Activated CD4-positive, alpha-beta T cell treated with anti-CD3 and anti-CD28 coated beads, Interleukin-2, amount 10 ng/mL, durations not matched to agents 7 days and 5 days (primary cell): ENCODE results near the gene PYGB. TPM values are rescaled to one million over a fixed set of nuclear protein-coding genes. Genes with fewer than 3 reads are reported as not detected.
A peak's percentile ranks its signal among the peaks of the same experiment; 100 is the strongest.

Source experiments
- CTCF ChIA-PET: fragments of 350-600 bp; sonication (Branson Sonifier 250); formaldehyde crosslinking; loops from one replicate; lab custom pipeline; 2021; ENCODE audit warnings: antibody characterized with exemption; lab: Charles Lee
- POLR2A ChIA-PET: fragments of 350-600 bp; sonication (Branson Sonifier 250); formaldehyde crosslinking; loops from one replicate; lab custom pipeline; 2021; ENCODE audit warnings: antibody characterized with exemption; lab: Charles Lee
- DNase-seq: peaks from one replicate; pipeline ENCODE4 v3.0.0-alpha.2; 2020
- H3K27ac Mint-ChIP-seq: one replicate; pipeline ENCODE4 v1.8.0; 2021; ENCODE audit warnings: mild to moderate bottlenecking, moderate library complexity, mixed read lengths
- H3K27me3 Mint-ChIP-seq: one replicate; pipeline ENCODE4 v1.8.0; 2021; ENCODE audit warnings: mixed read lengths
- H3K36me3 Mint-ChIP-seq: one replicate; pipeline ENCODE4 v1.8.0; 2021; ENCODE audit warnings: low read depth, mixed read lengths
- H3K4me1 Mint-ChIP-seq: one replicate; pipeline ENCODE4 v1.8.0; 2021; ENCODE audit warnings: mixed read lengths
- H3K4me3 Mint-ChIP-seq: one replicate; pipeline ENCODE4 v1.8.0; 2021; ENCODE audit warnings: mild to moderate bottlenecking, moderate library complexity, mixed read lengths
- H3K9me3 Mint-ChIP-seq: one replicate; pipeline ENCODE4 v1.8.0; 2021; ENCODE audit warnings: mixed read lengths
- total RNA-seq, 2 experiments: library from RNA; stranded (reverse); gene quantifications; one replicate each; pipeline ENCODE4 v1.2.3, GENCODE V29; 2021

PYGB gene
- total RNA-seq, 2 experiments from 2014 or later = 28.7 to 30.2 TPM

DNA sequence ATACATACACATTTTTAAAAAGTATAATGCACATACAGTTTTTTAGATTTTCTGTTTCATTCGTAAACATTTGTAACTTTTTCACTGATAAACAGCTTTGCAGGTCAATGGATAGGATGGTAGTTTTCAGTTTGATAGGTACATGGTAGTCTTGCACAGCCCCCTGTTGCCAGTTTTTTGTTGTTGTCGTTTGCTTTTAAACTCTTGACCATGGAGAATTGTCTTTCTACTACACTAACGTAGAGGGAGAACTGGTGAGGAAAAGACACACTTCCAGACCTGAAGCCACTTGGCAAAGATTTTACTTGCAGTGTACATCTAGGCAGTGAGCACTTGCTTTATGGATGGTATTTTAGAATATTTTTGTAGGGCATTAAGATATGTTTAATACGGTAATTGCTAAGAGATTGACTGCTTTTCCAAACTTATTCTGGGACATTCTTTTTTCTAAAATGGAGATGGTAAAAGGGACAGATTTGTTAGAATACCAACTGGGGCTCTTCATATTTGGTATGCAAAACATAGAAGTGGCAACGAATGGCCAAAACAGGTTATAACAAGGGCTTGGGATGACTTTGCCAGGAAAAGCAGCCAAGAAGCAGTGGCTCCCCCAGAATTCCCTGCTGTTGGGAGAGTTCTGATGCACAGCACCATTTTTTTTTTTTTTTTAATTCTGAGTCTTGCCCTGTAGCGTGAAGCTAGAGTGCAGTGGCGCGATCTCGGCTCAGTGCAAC lies 1.5 kb downstream of the PYGB start:
- H3K36me3 Mint-ChIP-seq = peaks cover 9% of the 10 kb centered on the region
- peaks cover 43% of the 10 kb centered on the region for H3K4me1 Mint-ChIP-seq
- H3K27ac Mint-ChIP-seq = peak overlapping the region; percentile 71

DNA sequence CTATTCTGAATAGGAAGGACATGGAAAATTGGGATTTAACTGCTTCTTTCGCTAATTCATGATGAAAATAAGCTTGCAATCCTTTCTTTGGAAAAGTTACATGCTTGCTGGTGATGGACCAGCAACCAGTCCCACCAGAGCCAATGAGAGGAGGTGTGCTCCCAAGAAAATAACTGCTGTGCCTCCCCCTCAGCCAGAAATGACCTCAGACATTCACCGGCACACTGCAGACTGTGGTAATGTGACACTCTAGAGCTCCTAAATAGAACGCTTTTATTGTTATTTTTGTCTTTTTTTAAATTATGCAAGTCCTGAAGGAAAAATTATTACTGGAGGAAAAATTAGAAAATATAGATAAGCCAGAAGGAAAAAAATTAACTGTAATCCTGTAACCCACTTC lies 2.6 kb downstream of the PYGB start:
- H3K36me3 Mint-ChIP-seq = peaks cover 9% of the 10 kb centered on the region
- no peak overlapping the region for H3K27ac Mint-ChIP-seq
- CTCF ChIA-PET = interaction anchor here (0.9 to 1.4 kb wide), 3 partner anchors 15 to 1223 kb away, joined by 3 to 5 read pairs (median 3); no protein-coding TSS in a partner anchor
- DNase-seq = no peak
- POLR2A ChIA-PET = no interaction called here
- no peaks in the 10 kb centered on the region for H3K9me3 Mint-ChIP-seq
- H3K27me3 Mint-ChIP-seq = peaks cover 9% of the 10 kb centered on the region
- no peak overlapping the region for H3K4me3 Mint-ChIP-seq
- peaks cover 45% of the 10 kb centered on the region for H3K4me1 Mint-ChIP-seq

More for the DNA sequence above, 1.5 kb downstream of the PYGB start:
- no peak for DNase-seq
- peak overlapping the region; percentile 81 for H3K4me3 Mint-ChIP-seq
- ChIA-PET CTCF (interaction anchor here (0.7 to 1.4 kb wide), 4 partner anchors 15 to 1222 kb away, joined by 3 to 5 read pairs (median 3); no protein-coding TSS in a partner anchor), POLR2A (interaction anchor here (0.6 kb wide), 1 partner anchor 112 kb away, joined by 3 read pairs; no protein-coding TSS in a partner anchor)
- peaks cover 9% of the 10 kb centered on the region for H3K27me3 Mint-ChIP-seq
- no peaks in the 10 kb centered on the region for H3K9me3 Mint-ChIP-seq

DNA sequence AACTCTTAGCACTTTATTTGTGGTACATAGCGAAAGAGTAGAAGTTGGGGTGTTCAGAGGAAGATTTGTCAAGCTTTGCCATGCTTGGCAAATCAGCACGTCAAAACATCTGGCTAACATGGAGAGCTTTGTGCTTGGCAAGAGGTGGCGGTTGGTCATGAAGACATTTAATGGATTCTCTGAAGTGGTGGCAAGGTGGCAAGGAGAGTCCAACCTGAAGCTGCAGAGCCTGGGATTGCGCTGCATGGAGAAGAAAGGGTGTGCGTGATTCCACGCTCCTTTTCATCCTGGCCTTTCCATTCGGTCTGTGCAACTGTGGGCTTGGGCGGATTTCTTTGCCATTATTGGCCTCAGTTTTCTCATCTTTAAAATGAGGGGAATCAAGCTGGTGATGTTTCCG lies 3.1 kb downstream of the PYGB start:
- ChIA-PET CTCF (interaction anchor here (0.6 to 2.0 kb wide), 5 partner anchors 10 to 1086 kb away, joined by 3 to 8 read pairs (median 4); no protein-coding TSS in a partner anchor), POLR2A (no interaction called here)
- Mint-ChIP-seq H3K27me3 (peaks cover 9% of the 10 kb centered on the region), H3K36me3 (peaks cover 9% of the 10 kb centered on the region), H3K4me1 (peaks cover 45% of the 10 kb centered on the region), H3K4me3 (no peak overlapping the region), H3K27ac (no peak overlapping the region), H3K9me3 (no peaks in the 10 kb centered on the region)
- DNase-seq = no peak

DNA sequence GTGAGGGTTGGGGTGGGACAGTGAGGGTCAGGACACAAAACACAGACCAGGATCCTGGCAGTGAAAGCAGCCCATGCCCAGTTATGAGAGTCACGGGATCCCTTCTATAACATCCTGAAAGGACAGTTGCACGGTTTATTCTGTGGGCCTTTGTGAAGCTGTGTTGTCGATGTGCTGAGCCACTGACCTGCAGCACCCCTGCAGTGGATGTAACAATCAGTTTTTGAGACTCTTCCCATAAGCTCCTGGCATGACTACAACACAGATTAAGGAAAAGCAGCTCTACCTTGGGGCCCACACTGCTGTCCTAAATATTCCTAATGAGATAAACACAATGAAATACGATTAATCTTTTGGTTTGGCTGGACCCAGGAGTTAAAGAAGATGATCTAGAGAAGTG lies 3.7 kb downstream of the PYGB start:
- no peak for DNase-seq
- peaks cover 4% of the 10 kb centered on the region for H3K27me3 Mint-ChIP-seq
- peaks cover 45% of the 10 kb centered on the region for H3K4me1 Mint-ChIP-seq
- H3K36me3 Mint-ChIP-seq = peaks cover 9% of the 10 kb centered on the region
- no peaks in the 10 kb centered on the region for H3K9me3 Mint-ChIP-seq
- H3K4me3 Mint-ChIP-seq = no peak overlapping the region
- ChIA-PET CTCF (interaction anchor here (0.6 to 2.0 kb wide), 4 partner anchors 9 to 1086 kb away, joined by 3 to 8 read pairs (median 4); no protein-coding TSS in a partner anchor), POLR2A (no interaction called here)
- no peak overlapping the region for H3K27ac Mint-ChIP-seq

DNA sequence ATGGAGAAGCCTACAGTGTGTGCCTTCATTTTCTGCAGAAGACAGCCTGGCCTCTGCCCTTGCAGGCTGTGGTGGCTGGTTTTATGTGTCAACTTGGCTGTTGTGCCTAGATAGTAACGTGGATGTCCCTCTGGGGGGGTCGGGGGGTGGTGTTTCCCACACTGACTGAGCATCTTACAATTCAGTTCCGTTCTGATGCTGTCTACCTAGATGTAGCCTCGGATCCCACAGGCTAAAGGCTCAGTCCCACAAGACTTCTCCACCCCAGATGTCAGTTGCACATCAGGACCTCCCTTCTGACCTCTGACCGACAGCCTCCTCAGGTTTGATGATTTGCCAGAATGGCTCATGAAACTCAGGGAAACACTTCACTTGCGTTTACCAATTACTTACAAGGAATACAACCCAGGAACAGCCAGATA lies 4.4 kb downstream of the PYGB start:
- H3K27ac Mint-ChIP-seq = no peak overlapping the region
- H3K27me3 Mint-ChIP-seq = no peaks in the 10 kb centered on the region
- H3K4me1 Mint-ChIP-seq = peaks cover 39% of the 10 kb centered on the region
- CTCF ChIA-PET = interaction anchor here (1.0 to 2.0 kb wide), 2 partner anchors 9 to 29 kb away, joined by 4 to 8 read pairs; no protein-coding TSS in a partner anchor
- DNase-seq = no peak
- peaks cover 9% of the 10 kb centered on the region for H3K36me3 Mint-ChIP-seq
- no peaks in the 10 kb centered on the region for H3K9me3 Mint-ChIP-seq
- H3K4me3 Mint-ChIP-seq = no peak overlapping the region
- POLR2A ChIA-PET = no interaction called here

DNA sequence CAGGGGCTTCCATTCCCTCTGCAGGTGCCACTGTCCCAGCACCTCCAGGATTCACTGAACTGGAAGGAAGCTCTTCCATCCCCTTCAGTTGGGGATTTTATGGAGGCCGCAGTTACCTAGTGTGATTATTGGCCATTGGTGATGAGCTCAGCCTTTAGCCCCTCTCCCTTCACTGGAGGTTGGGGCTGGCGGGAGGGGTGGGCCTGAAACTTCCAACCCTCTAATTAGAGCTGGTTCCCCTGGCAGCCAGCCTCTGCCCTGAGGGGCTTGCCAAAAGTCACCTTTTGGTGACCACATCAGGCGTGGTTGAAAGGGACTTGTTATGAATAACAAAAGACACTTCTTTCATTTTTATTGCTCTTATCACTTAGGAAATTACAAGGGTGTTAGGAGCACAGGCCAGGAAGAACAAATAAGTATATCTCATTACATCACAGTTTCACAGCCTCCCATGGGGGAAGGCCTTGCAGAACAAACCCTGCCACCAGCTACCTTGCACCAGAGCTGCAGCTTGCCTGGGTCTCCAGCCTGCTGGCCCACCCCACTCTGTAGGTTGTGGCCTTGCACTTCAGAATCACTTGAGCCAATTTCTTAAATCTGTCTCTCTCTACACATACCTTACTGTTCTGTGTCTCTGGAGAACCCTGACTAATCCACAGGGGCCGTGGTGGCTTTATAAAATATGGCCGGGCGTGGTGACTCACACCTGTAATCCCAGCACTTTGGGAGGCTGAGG lies 5.0 kb downstream of the PYGB start:
- DNase-seq = no peak
- Mint-ChIP-seq H3K36me3 (peaks cover 9% of the 10 kb centered on the region), H3K9me3 (no peaks in the 10 kb centered on the region), H3K4me3 (no peak overlapping the region), H3K27ac (no peak overlapping the region), H3K27me3 (no peaks in the 10 kb centered on the region), H3K4me1 (peaks cover 39% of the 10 kb centered on the region)
- POLR2A ChIA-PET = no interaction called here
- CTCF ChIA-PET = interaction anchor here (2.0 kb wide), 1 partner anchor 28 kb away, joined by 8 read pairs; no protein-coding TSS in a partner anchor

DNA sequence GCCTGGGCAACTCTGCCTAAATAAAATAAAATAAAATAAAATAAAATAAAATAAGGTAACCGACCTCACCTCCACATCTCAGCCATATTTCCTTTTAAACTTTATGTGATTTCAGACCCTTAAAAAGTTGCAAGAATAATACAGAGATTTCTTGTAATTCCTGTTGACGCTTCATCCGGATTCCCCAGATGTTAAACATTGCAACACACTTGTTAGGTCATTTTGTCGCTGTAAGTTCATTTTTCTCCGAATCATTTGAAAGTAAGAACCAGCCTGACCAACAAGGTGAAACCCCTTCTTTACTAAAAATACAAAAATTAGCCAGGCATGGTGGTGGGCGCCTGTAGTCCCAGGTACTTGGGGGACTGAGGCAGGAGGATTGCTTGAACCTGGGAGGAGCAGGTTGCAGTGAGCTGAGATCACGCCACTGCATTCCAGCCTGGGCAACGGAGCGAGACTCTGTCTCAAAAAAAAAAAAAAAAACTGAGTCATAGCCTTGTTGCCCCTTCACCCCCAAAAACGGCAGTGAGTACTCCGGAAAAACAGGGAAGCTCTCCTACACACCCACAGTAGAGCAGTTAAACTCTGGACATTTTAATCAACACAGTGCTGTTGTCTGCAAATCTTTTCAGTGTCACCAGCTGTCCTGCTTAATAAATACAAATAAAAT lies 5.9 kb downstream of the PYGB start:
- peaks cover 9% of the 10 kb centered on the region for H3K36me3 Mint-ChIP-seq
- CTCF ChIA-PET = no interaction called here
- H3K27me3 Mint-ChIP-seq = no peaks in the 10 kb centered on the region
- H3K9me3 Mint-ChIP-seq = no peaks in the 10 kb centered on the region
- POLR2A ChIA-PET = no interaction called here
- DNase-seq = no peak
- peaks cover 44% of the 10 kb centered on the region for H3K4me1 Mint-ChIP-seq
- H3K27ac Mint-ChIP-seq = peak overlapping the region; percentile 19
- no peak overlapping the region for H3K4me3 Mint-ChIP-seq

DNA sequence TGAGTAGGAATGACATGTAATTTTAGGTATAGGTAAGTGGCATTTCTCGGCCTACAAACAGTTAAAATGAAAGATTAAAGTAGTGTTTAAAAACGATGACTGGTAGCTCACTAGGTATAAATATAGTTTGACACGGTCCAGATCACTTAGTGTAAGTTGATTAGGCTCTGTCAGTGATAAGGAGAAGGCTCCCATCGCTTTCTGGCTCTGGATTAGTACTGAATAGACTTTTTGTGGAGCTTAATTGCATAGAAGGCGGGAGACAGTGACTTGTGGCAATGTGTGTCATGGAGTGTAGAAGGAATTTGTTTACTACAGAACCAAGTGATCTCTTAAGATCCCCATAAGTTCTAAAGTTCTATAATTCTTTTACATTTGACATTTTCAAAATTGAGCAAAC lies 6.7 kb downstream of the PYGB start:
- CTCF ChIA-PET = no interaction called here
- Mint-ChIP-seq H3K4me1 (peaks cover 43% of the 10 kb centered on the region), H3K27me3 (no peaks in the 10 kb centered on the region), H3K36me3 (peaks cover 14% of the 10 kb centered on the region), H3K9me3 (no peaks in the 10 kb centered on the region), H3K4me3 (no peak overlapping the region), H3K27ac (no peak overlapping the region)
- POLR2A ChIA-PET = no interaction called here
- DNase-seq = no peak

DNA sequence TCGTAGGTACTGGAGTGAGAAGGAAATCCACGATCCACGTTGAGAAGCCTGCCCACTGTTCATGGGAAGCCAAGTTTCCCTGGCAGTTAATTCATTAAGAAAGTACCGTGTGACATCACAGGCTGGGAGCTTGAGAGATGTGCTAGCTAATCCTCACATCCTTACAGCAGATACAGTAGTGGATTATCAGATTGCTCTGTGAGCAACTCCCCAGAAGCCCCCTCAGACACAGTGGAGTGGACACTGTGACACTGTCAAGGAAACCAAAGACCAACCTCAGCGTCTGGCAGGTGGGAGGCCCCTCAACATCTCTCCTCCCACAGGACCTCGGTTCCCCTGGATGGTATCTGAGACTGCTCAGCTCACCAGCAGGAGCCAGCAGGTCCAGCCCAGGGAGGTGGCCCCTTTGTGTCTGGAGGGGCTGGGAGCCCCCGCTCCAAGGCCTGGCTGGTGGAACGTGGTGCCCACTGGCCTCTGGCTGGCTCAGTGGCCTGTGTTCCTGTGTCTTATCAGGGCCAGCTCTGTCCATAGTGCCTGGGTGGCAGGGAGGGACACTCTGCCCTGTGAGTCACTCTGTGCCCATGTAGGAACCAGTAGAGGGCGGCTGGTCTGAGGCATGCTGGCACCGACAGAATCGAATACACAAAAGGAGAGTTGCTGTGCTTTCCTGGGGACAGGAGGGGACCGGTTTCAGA lies 7.2 kb downstream of the PYGB start:
- Mint-ChIP-seq H3K9me3 (no peaks in the 10 kb centered on the region), H3K4me1 (peaks cover 45% of the 10 kb centered on the region), H3K27me3 (no peaks in the 10 kb centered on the region), H3K4me3 (no peak overlapping the region), H3K27ac (no peak overlapping the region), H3K36me3 (peaks cover 19% of the 10 kb centered on the region)
- no peak for DNase-seq
- ChIA-PET CTCF (no interaction called here), POLR2A (no interaction called here)

DNA sequence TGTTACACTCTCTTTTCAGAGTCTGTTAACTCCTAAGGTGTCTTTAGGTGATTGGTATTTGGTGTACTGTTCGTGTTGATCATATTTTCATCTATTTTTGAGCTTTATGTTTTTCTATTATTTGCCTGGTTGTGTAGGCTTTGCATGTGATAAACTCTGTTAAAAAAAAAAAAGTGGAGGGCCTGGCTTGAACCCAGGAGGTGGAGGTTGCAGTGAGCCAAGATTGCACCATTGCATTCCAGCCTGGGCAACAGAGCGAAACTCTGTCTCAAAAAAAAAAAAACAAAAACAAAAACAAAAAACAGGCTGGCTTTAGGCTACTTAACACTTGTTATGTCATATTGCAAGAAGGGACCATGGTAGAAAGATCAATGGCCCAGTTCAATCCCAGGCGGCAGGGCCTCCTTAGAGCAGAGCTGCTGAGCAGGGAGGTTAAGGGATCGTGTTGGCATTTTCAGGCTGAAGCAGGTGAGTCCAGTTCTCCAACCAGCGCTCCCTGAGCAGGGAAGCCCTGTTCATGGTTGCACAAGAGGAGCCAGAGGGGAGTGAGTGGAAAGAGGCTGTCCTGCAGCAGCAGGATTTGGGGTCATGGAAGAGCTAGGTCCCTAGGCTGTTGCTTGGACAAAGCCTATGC lies 8.5 kb downstream of the PYGB start:
- CTCF ChIA-PET = no interaction called here

DNA sequence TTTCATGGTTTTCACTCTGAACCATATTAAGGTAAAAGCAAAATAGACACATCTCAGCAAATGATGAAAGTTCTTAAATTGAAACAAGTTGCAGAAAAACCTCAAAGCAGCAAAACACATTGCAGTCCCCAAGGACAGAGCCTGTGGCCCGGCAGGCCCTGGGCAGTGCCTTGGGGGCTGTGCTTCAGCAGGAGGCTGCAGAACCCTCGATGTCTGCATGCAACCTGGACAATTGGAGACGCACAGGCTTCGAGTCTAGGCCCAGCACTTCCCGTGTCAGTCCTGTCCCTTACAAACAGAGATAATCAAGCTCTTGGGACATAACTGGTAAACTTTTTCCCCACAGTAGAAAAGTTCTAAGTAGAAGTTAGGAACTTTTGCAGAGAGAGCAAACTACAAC lies 9.2 kb downstream of the PYGB start:
- peaks cover 46% of the 10 kb centered on the region for H3K4me1 Mint-ChIP-seq
- CTCF ChIA-PET = no interaction called here

More for the DNA sequence above, 8.5 kb downstream of the PYGB start:
- H3K36me3 Mint-ChIP-seq = peaks cover 24% of the 10 kb centered on the region
- no peak overlapping the region for H3K4me3 Mint-ChIP-seq
- H3K27me3 Mint-ChIP-seq = no peaks in the 10 kb centered on the region
- no peak overlapping the region for H3K27ac Mint-ChIP-seq
- DNase-seq = no peak
- POLR2A ChIA-PET = no interaction called here
- no peaks in the 10 kb centered on the region for H3K9me3 Mint-ChIP-seq
- H3K4me1 Mint-ChIP-seq = peaks cover 46% of the 10 kb centered on the region

More for the DNA sequence above, 9.2 kb downstream of the PYGB start:
- no peak overlapping the region for H3K27ac Mint-ChIP-seq
- H3K27me3 Mint-ChIP-seq = no peaks in the 10 kb centered on the region
- peaks cover 30% of the 10 kb centered on the region for H3K36me3 Mint-ChIP-seq
- POLR2A ChIA-PET = no interaction called here
- DNase-seq = no peak
- H3K9me3 Mint-ChIP-seq = no peaks in the 10 kb centered on the region
- no peak overlapping the region for H3K4me3 Mint-ChIP-seq
